AG10803 (cell line): Measurements from ENCODE around the gene CLTB.

ENCODE experiments used
- DNase-seq: peaks from one replicate; pipeline ENCODE4 v3.0.0; 2010; ENCODE audit warnings: low read depth
- H3K4me3 ChIP-seq: 2 replicates; pipeline ENCODE4 v1.5.1; 2011; ENCODE audit warnings: mild to moderate bottlenecking, low read length, control low read depth
- TF ChIP-seq, protein P1 (sequence below): conservative IDR thresholded peaks from 2 replicates; pipeline ENCODE4 v1.5.1; 2011; ENCODE audit warnings: mild to moderate bottlenecking, low read length, control low read depth, inconsistent platforms

The CLTB gene

DNA sequence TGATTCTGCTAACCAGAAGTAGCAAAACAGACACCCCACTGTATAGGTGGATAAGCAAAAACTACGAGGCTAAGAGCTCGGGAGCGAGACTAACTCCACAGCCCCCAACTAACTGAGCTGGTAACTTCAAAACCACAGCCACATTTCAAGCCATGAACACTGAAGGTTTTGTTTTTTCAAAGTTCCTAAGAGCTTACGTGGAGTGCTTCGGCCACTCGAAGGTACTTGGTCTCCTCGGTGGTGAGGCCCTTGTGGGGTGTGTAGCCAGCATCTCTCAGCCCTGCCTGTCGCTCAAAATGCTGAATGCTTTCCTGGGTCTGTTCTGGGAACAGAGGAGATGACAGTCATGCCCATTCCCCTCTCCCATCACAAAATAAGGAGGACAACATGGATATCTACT is 65.9 kb downstream of the CLTB start:
- no peak overlapping the region for H3K4me3 ChIP-seq
- TF ChIP-seq, protein P1, sequence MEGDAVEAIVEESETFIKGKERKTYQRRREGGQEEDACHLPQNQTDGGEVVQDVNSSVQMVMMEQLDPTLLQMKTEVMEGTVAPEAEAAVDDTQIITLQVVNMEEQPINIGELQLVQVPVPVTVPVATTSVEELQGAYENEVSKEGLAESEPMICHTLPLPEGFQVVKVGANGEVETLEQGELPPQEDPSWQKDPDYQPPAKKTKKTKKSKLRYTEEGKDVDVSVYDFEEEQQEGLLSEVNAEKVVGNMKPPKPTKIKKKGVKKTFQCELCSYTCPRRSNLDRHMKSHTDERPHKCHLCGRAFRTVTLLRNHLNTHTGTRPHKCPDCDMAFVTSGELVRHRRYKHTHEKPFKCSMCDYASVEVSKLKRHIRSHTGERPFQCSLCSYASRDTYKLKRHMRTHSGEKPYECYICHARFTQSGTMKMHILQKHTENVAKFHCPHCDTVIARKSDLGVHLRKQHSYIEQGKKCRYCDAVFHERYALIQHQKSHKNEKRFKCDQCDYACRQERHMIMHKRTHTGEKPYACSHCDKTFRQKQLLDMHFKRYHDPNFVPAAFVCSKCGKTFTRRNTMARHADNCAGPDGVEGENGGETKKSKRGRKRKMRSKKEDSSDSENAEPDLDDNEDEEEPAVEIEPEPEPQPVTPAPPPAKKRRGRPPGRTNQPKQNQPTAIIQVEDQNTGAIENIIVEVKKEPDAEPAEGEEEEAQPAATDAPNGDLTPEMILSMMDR, result no peak
- no peak for DNase-seq

DNA sequence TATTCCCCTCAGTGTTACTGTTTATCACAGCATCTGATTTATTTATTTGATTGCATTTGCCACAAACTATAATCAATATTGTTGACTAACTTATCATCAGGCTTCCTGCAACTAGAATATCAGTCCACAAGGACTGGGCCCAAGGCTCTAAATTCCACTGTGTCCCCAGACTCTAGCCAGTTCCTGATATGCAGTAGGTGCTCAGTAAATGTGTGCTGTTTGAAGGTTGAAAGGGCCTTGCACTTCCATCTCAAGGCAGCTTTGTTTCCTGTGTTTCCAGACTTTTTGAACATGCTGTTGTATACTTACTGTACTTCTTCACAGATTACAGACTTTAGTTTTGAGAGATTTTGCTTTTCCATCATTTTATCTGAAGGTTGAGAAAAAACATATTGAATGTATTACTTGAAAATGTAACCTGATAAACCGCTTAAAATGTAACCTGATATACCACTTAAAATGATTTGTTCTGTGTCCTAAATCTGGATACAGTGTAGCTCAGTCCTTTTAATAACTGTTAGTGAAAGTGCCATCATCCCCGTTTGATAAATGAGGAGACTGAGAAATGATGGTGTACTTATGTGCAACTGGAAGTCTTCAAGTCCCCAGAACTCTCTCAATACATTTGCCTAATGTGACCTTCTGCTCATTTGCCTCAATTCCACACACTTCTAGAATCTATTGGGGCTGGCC is 73.4 kb downstream of the CLTB start:
- DNase-seq, result no peak
- TF ChIP-seq, protein P1, result no peak

More for the DNA sequence above, 73.4 kb downstream of the CLTB start:
- no peak overlapping the region for H3K4me3 ChIP-seq
